ELF-1 (cell line): ENCODE data around the gene GDF10.

ENCODE experiments used
- DNase-seq: peaks from one replicate; pipeline ENCODE4 v3.0.0-alpha.2; 2016; ENCODE audit warnings: low read depth, low spot score

Gene GDF10, protein sequence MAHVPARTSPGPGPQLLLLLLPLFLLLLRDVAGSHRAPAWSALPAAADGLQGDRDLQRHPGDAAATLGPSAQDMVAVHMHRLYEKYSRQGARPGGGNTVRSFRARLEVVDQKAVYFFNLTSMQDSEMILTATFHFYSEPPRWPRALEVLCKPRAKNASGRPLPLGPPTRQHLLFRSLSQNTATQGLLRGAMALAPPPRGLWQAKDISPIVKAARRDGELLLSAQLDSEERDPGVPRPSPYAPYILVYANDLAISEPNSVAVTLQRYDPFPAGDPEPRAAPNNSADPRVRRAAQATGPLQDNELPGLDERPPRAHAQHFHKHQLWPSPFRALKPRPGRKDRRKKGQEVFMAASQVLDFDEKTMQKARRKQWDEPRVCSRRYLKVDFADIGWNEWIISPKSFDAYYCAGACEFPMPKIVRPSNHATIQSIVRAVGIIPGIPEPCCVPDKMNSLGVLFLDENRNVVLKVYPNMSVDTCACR

DNA sequence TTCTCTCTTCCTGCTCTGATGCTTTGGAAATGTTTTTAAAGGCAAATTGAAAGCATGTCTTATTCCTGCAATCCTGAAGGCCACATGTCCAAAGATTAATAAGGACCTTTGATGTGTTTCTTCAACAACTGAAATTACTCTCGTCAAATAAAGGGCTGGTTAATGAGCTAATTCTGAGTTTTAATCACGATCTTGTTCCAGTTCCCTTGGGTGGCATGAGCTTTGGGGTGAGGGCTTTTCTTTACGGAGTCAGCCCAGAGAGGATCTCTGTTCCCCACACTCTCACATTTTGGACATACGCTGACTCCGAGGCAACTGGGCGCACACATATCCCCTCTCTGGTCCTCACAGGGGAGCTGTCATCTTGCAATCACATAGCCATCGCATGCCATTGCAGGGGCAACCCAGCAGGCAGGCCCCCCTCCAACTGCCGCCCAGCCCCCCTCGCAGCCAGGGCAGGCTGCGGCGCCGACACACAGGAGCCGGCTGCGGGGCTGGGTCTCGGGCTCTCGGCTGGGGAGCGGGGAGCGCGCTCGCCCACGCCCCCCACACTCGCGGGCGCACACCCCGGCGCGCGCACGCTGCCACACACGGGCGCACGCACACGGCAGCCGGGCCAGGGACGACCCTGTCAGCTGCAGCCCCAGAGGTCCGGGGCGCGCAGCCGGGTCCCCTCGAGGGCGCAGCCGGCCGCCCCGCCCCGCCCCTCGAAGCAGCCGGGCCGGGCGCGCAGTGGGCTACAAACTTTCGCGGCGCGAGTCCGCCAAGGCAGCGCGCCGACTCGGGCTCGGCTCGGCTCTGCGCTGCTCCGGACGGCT lies at the start of gene GDF10:
GDF10 (plus strand) TSS at position 587 of the 818 bp plus-strand sequence. CDS start 455 bp downstream, outside the sequence.
- DNase-seq: no peak

DNA sequence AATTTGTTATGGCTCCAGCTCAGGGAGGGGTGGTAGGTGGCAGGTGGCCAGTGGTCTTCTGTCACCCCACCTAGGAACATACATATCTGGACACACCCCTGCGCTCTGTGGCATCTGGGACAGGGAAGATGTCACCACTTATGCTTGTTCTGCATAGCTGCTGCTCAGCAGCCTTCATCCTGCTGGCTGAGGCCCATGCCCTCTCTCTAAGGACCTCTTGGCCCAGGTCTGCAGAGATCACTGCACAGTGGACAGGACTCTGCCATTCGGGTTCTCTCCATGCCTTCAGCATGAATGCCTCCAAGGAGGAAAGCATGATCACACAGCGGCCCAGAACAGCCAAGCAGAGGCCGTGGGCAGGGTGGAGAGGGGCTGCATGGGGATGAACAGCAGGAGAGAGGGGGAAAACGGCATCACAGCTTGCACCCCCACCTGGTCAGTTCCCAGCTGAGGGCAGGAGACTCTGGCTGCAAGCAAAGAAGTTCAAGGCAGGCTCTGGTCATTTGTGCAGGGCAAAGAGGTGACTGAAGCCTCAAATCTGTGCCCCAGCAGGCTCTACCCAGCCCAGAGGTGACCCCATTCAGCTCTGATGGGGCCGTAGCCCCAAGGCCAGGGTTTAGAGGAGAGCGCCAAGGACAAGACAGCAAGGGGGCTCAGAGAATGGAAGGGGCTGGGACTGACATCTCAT lies 47.8 kb upstream of the GDF10 start:
- no peak for DNase-seq

DNA sequence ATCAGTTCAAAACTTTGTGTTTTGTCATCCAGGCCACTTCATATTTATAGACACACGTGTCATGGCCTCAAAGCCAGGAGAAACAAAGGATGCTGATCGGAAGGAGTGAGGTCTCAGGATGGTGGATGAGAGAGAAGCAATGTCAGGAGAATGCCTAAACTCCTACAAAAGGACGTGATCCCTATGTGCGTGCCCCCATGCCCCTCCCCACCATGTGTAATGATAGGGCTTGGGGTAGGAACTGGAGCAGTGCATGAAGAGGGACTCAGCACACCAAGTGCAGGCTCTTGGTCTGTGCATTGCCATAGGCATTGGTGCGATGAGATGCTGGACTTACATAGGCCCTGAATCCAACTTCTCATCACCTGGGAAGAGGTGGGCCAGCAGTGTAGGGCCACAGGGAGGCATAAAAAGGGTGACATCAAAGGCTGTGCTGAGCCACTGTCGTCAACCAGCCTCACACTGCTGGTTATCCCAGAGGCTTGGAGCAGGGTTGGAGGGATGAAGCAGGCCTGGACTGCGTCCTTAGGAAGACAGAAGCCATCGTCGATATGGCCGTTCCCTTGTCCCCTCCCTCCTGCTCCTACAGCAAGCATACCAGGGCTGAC lies 46.9 kb upstream of the GDF10 start:
- DNase-seq: no peak

DNA sequence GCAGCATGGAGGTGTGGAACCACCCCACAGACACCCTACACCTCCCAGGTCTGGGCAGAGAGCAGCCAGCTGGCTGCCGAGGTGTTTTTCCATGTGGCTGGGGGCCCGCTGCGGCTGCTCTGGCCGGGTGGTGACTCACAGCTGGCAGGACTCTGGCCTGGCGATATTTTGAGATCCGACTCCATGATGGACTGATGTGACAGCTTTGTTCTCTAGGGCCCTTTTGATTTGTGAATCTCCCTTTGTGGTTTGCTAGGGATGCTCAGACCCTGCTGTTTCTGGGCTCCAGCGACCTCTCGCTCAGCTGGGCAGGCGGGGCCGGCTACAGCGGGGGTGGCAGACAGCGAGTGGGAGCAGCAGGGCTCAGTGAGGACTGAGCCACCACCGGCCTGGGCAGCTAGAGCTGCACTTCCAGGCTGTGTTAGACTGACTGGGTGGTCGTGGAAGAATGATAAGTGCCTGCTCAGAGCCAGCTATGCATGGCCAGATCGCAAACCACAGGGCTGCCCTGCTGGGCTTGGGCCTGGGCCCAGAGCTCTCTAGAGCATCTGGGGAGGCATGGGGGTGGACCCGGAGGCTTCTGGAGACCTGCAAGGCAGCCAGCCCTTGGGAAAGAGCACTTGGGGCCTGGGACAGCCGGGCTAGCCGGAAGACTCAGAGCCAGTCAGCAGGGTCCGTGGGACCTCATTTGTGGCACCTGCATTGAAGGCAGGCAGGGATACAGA lies 46.2 kb upstream of the GDF10 start:
- DNase-seq: no peak

DNA sequence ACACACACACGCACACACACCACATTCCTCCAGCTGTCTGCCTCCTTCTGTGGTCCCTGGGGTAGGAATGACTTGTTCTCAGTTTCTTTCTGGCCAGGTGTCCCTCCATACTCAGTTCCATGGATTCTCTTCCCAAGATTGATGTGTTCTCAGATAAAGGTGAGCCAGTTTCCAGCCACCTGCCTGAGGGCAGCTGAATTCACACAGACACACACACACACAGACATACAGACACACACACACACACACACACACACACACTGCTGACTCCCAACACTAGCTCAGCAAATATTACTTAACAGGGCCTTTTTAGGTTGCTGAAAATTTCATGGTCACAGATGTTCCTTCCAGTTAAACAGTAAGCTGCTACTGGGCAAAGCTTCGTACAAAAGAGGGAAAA lies 45.4 kb upstream of the GDF10 start:
- no peak for DNase-seq

DNA sequence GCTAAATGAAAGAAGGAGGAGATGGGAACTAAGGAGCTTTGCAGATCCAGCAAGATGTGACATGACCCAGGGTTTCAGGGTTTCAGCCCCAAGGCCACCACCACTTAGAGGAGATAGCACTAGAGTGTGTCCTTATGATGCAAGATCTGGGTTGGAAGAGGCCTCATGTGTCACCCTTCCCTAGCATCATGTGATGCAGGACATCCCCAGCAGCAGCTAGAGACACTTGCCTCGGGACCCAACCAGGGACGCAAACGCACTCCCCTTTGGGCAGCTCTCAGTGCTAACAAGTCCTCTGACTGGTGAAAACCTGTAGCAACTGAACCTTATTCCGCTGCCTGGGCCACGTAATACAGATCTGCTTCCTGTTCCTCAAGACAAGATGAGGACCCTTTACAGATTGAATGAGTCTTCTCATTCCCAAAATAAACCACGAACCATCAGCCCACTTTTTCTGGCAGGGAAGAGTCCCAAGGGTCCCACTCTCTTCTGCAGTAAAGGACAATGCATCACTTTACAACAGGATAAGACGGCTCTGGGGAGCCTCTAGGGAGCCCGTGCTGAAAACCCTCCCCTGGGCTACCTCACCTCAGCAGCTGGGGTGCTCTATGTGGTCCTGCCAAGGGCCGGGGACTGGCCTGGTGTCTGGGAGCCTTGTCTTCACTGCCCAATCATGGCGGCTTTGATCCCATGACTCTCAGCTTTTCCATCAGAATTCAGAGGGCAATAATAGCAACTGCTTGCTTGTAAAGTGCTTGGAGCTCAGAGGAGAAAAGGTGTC lies 44.8 kb upstream of the GDF10 start:
- no peak for DNase-seq

DNA sequence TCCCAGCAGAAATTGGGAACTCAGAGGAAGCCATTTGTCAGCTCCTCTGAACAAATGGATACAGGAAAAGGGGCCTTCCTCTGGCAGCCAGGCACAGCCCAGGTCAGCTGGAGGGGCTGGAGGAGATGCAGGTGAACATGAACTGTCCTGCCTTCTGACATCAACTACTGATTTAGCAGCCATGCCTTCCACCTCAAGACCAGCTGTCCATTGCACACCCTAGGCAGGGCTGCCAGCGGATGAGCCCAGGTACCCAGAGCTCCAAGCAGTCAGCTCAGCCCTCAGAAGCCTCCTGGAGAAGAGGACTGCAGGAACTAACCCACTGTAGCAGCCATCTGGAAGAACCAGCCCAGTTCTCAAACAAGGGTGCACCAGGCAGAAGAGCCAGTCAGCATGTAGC lies 44.1 kb upstream of the GDF10 start:
- no peak for DNase-seq

DNA sequence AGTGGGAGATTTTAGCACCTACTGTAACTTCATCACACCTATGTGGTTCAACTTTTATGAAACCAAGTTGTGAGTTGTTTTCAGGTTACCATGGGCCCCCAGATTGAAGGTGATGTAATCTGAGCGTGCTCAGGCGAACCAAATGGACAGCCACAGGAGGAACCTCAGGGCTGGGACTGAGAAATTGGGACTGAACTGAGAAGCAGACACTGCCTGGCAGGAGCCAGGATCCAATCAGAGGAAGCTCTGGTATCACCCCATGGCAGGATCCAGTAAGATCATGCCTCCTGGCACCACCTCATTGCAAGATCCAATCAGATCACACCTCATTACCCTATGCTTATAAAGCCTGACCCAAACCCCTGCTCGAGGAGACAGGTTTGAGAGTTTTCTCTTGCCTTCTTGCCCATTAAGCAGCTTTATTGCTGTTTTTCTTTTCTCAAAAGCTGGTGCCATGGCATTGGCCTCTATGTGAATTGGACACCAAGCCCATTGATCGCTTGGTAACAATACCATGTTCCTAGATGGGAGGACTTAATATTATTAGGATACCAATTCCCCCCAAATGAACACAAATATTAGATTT lies 43.2 kb upstream of the GDF10 start:
- DNase-seq: no peak

DNA sequence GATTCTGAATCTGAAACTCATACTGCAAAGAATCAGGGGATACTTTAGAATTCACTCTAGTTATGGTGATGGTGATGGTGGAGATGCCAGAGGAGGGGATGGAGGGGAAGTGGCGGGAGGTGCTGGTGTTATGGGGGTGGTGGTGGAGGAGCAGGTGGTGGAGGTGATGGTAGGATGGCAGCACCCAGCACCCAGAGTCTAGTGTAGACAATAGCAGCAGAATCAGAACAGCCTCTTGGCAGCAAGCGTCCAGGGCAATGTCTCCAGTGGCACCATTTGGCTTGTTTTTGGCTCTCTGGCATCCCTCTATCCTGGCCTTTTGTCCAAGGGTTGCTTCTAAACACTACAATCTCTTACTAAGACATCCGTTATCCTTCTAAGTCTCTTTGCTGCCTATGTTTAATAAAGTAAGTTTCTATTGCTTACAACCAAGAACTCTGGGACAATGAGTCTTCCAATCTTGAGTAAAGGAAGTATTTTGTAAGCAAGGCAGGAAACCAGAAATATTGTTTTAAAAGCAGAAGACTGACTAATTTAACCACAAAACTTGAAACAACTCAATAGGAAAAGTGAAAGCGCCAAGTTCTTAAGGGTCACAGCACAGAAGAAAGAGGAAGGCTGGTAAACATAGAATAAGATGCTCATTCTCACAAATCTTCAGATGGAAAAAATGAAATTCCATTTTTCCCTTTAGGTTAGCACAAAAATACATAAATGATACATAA lies 42.4 kb upstream of the GDF10 start:
- DNase-seq: no peak

DNA sequence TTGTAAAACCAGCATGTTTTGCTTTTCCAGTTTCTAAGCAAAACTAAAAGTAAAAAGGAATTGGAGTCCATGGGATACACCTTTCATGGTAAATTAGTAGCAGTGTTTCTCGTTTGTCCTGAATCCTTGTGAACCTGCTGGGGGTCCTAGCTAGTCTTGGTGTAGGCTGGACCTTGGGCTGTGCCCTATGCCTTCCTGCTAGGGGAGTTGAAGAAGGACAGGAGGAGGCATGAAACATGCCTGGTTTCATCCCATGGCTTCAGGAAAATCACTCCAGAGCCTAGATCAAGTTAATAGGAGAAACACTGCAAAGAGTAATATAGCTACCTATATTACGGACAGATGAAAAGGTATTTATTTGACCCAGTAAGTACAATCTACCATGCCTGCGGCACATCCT lies 41.1 kb upstream of the GDF10 start:
- DNase-seq: no peak

DNA sequence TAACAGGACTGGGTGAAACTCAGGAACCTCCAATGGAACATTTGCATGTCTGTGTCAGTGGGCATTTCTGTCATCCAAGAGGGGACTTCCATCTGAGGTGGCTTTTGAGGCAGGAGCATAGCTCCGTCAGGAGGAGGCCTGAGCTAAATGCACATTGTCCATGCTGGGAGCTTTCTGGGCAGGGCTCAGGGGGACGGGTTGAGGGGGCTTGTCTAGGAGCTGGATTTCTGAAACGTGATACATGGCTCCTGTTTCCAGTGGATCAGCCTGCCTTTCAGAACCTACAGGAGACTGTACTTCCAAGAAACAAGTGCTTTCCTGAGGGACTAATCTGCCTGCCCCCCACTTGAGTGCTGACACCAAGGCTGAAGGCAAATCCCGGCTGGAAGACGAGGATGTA lies 40.5 kb upstream of the GDF10 start:
- DNase-seq: no peak

DNA sequence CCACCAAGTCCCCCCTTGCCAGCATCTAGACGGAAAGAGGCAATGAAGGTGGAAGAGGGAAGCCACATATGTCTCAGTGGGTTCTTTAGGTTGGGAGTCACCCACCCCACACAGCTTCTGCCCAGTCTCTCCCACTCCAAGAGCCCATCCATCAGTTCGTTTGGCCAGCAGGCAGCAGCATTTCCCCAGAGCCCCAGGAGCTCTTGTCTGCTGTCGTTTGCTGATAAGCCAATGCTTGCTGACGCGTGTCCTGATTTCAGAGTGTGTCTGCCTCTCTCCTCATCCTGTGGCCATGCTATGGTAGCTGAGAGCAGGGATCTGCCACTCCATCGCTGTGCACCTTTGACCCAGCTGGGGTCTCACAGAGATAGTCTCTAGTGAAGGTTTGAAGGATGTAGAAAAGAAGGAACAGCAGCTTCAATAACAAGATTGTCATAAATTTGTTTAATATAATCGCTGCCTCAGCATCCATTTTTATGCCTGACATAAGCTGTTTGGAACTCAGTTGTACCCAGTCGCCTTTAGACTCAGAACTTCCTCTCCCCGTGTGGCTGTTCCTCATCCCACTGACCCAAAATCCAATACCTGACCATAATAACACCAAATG lies 39.4 kb upstream of the GDF10 start:
- DNase-seq: no peak

DNA sequence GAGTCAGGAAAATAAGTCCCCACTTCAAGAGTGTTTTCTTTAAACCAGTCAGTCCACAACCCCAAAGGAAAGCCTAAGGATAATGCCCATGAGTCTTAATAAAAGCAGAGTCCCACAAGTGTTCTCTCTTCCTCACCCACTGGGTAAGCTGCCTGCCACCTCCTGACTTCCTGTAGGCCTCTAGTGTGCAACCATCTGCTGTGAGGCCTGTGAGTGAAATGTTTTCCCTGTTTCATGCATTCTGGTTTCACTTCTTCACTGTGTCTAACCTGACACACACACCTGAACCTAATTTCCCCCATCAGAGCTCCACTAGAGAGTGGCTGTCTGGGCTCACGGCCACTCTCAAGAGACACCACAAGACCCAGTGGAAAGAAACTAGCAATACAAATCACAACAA lies 38.9 kb upstream of the GDF10 start:
- no peak for DNase-seq

DNA sequence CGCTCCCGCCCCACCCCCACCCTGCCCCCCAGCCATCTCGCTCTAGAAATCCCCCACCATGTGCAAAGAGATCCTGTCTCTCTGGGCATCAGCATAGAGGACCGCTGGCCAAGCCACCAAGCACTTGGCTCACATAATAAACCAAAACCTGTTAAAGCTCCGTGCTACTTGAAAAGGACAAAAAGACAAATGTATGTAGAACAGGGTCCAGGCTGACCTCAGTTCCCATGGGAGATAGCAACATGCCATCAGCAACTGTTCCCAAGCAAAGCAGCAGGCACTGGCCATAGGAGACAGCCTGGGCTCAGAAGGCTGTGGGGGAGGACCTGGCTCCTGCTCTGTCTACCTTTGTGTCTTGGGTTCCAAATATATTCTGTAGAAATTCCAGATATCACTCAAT lies 38.4 kb upstream of the GDF10 start:
- DNase-seq: no peak

DNA sequence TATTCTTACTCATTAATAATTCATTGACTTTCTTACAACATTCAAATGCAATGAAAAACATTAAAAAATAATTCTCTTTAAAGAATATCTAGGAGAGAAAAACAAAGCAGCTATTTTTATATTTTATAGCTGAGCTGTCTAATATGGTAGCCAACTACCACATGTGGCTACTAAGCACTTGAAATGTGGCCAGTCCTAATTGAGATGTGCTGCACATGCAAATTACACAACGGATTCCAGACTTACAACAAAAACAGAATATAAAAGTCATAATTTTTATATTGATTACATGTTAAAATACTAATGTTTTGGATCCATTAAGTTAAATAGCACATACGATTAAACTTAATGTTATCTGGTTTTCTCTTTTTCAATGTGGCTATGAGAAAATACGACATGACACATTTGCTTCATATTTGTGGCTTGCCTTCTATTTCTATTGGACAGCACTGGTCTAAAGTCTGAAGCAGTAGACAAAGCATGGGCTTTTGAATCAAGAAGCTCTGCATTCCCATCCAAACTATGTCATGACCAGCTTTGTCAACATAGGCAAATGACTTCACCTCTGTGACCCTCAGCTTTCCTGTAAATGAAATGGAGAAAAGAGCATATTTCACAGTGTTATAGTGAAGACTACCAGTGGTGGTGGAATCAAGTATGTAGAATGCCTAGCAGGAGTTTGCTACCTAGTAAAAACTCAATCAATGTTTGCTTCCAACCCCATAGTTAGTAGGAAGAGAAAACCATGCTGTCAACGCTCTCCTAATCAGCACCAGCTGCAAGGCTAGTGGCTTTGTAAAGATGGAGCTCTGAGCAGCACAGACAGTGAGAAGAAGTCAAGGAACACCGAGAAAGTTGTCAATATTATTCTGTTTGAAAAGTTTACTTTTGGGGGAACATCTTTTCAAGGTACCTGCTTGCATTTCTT lies 37.1 kb upstream of the GDF10 start:
- DNase-seq: no peak

DNA sequence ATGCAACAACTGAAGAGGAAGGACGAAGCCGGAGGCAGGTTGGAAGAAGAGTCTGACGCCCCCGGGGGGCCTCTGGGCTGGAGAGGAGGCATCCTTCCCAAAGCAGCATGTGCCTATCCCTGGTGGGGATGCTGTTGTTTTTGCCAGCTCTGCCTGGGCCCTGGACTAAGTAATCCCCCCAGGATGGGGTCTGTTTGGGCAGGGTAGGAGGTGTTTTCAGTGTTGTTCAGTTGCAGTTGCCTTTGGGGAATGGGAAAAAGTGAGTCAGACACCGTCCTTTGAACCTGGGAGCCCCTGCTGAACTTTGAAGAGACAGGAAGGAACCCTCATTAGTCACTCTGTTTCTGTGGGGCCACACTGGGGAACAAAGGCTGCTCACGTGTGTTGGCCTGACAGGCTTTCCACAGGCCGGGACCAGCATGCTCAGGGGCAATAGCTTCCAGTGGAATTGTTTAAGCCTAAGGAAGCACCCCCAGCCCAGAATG lies 35.2 kb upstream of the GDF10 start:
- DNase-seq: no peak

DNA sequence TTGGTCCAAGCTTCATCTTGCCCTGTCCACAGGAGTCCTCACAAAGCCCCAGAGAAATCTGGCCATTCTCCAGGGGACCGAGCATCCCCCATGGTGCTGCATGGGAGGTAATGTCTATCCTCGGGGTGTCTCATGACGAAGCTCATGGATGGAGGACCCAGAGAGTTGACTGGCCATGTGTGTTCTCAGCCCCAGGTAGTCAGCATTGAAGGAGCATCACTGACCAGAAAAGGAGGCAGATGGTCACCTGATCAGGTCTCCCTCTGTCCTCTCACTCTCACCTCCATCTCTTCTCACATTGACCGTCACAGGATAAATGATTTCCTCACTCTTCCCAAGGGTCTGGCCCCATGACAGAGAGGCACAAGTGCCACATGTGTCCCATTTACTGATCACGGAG lies 33.4 kb upstream of the GDF10 start:
- DNase-seq: no peak

DNA sequence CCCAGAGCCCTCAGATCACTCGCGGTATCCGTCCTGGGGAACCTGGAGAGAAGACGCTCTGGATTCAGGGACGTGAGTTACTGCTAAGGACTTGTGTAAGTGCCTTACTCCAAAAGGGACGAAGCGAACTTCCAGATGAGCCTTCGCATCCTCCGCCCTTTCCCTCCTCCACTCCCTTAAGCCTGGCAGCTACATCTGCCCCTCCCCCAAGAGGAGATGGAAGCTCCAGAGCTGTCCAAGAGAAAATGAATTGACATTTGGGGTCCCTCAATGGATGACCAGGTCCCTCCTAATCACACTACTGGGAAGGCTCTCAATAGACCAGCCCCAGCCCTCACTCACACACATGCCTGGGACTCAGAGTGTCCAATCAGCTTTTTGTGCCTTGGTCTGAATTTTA lies 31.3 kb upstream of the GDF10 start:
- DNase-seq: no peak
